Parathyroid adenoma (tissue), 2 donors: ENCODE results near the gene ZNF23.

Source experiments
- H2AFZ ChIP-seq: fragments of 300-600 bp; sonication (generic); one replicate; pipeline ENCODE4 v1.7.0; 2017; ENCODE audit warnings: antibody characterized with exemption, mild to moderate bottlenecking
- H3K27ac ChIP-seq: fragments of 300-600 bp; sonication (generic); one replicate; pipeline ENCODE4 v1.7.0; 2017
- H3K27me3 ChIP-seq: fragments of 300-600 bp; sonication (generic); one replicate; pipeline ENCODE4 v1.7.0; 2017; ENCODE audit warnings: low read length; ENCODE audit not compliant: control insufficient read depth, insufficient read depth
- H3K36me3 ChIP-seq: fragments of 300-600 bp; sonication (generic); one replicate; pipeline ENCODE4 v1.7.0; 2017; ENCODE audit warnings: low read length; ENCODE audit not compliant: control insufficient read depth, insufficient read depth
- H3K4me1 ChIP-seq: fragments of 300-600 bp; sonication (generic); one replicate; pipeline ENCODE4 v1.7.0; 2017; ENCODE audit warnings: control low read depth
- H3K4me2 ChIP-seq: fragments of 300-600 bp; sonication (generic); one replicate; pipeline ENCODE4 v1.7.0; 2017; ENCODE audit warnings: low read length
- H3K4me3 ChIP-seq: fragments of 300-600 bp; sonication (generic); one replicate; pipeline ENCODE4 v1.7.0; 2017; ENCODE audit warnings: low read depth, low read length
- H3K79me2 ChIP-seq: fragments of 300-600 bp; sonication (generic); one replicate; pipeline ENCODE4 v1.7.0; 2017; ENCODE audit warnings: control low read depth
- H3K9ac ChIP-seq: fragments of 300-600 bp; sonication (generic); one replicate; pipeline ENCODE4 v1.7.0; 2017; ENCODE audit warnings: mild to moderate bottlenecking
- H3K9me3 ChIP-seq: fragments of 300-600 bp; sonication (generic); one replicate; pipeline ENCODE4 v1.7.0; 2017; ENCODE audit warnings: low read length; ENCODE audit not compliant: control insufficient read depth
- TF ChIP-seq, protein P1 (sequence below): fragments of 300-600 bp; sonication (generic); IDR thresholded peaks from one replicate; pipeline ENCODE4 v1.7.0; 2017; ENCODE audit warnings: antibody characterized with exemption, mild to moderate bottlenecking
- donor health status: primary hyperparathyroidism.

The ZNF23 gene

GRCh38 chr16:71473891-71474290, 11.8 kb upstream of the ZNF23 start:
- Histone ChIP-seq H3K9ac (no peak overlapping the region), H3K9me3 (no peaks in the 10 kb centered on the region), H3K36me3 (no peaks in the 10 kb centered on the region), H2AFZ (no peak overlapping the region), H3K4me3 (no peak overlapping the region), H3K4me2 (no peak overlapping the region), H3K79me2 (no peaks in the 10 kb centered on the region), H3K27ac (no peak overlapping the region), H3K4me1 (no peaks in the 10 kb centered on the region), H3K27me3 (no peaks in the 10 kb centered on the region)
- TF ChIP-seq, protein P1, sequence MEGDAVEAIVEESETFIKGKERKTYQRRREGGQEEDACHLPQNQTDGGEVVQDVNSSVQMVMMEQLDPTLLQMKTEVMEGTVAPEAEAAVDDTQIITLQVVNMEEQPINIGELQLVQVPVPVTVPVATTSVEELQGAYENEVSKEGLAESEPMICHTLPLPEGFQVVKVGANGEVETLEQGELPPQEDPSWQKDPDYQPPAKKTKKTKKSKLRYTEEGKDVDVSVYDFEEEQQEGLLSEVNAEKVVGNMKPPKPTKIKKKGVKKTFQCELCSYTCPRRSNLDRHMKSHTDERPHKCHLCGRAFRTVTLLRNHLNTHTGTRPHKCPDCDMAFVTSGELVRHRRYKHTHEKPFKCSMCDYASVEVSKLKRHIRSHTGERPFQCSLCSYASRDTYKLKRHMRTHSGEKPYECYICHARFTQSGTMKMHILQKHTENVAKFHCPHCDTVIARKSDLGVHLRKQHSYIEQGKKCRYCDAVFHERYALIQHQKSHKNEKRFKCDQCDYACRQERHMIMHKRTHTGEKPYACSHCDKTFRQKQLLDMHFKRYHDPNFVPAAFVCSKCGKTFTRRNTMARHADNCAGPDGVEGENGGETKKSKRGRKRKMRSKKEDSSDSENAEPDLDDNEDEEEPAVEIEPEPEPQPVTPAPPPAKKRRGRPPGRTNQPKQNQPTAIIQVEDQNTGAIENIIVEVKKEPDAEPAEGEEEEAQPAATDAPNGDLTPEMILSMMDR: no peak

- Histone ChIP-seq H3K36me3 (no peaks in the 10 kb centered on the region), H2AFZ (no peak overlapping the region), H3K79me2 (no peaks in the 10 kb centered on the region)
Measured at GRCh38 chr16:71472931-71473330, 10.9 kb upstream of the ZNF23 start.

DNA sequence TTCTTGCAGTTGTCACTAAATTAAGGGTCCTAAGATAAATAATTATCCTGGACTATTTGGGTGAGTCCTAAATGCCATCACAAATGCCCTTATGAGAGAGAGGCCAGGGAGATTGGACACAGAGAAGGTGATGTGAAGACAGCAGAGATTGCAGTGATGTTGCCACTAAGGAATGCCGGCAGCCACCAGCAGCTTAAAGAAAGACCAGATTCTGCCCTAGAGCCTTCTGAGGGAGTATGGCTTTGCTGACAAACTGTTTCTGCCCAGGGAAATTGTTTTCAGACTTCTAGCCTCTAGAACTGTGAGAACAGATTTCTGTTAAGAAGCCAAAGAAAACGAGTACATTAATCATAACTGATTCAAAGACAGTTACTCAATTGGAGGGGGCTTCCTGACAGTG, 10.0 kb upstream of the ZNF23 start:
- Histone ChIP-seq H3K4me3 (no peak overlapping the region), H3K27ac (no peak overlapping the region), H3K9ac (no peak overlapping the region), H3K9me3 (no peaks in the 10 kb centered on the region), H2AFZ (no peak overlapping the region), H3K79me2 (no peaks in the 10 kb centered on the region), H3K4me1 (no peaks in the 10 kb centered on the region), H3K36me3 (no peaks in the 10 kb centered on the region), H3K4me2 (no peak overlapping the region), H3K27me3 (no peaks in the 10 kb centered on the region)
- TF ChIP-seq, protein P1: no peak

More at GRCh38 chr16:71472931-71473330, 10.9 kb upstream of the ZNF23 start:
- TF ChIP-seq, protein P1: no peak
- Histone ChIP-seq H3K4me2 (no peak overlapping the region), H3K27ac (no peak overlapping the region), H3K27me3 (no peaks in the 10 kb centered on the region), H3K9me3 (no peaks in the 10 kb centered on the region), H3K4me1 (no peaks in the 10 kb centered on the region), H3K9ac (no peak overlapping the region), H3K4me3 (no peak overlapping the region)

DNA sequence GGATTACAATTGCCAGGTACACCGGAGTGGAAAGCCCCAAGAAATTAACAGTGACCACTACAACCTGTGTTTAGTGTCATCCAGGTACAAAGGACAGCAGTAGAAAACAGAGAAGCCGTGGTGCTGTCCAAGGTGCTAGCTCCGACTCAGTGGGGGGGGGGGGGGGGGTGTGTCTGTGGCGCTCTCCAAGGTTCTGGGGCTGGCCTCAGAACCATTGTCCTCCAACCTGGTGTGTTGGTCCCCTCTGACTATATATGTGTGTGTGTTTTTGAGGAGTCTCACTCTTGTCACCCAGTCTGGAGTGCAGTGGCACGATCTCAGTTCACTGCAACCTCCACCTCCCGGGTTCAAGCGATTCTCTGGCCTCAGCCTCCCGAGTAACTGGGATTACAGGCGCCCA, 5.8 kb upstream of the ZNF23 start:
- no peak overlapping the region for H3K9ac ChIP-seq
- TF ChIP-seq, protein P1: no peak
- no peaks in the 10 kb centered on the region for H3K27me3 ChIP-seq
- no peak overlapping the region for H3K4me2 ChIP-seq
- H3K9me3 ChIP-seq: no peaks in the 10 kb centered on the region
- H3K4me1 ChIP-seq: peaks cover 3% of the 10 kb centered on the region
- H3K79me2 ChIP-seq: no peaks in the 10 kb centered on the region
- H3K36me3 ChIP-seq: no peaks in the 10 kb centered on the region
- H2AFZ ChIP-seq: no peak overlapping the region
- no peak overlapping the region for H3K4me3 ChIP-seq
- H3K27ac ChIP-seq: no peak overlapping the region

GRCh38 chr16:71464231-71464630, 2.2 kb upstream of the ZNF23 start:
- Histone ChIP-seq H3K79me2 (peaks cover 7% of the 10 kb centered on the region), H3K27me3 (no peaks in the 10 kb centered on the region), H3K4me2 (no peak overlapping the region), H3K4me1 (peaks cover 11% of the 10 kb centered on the region), H3K27ac (no peak overlapping the region), H3K36me3 (no peaks in the 10 kb centered on the region), H2AFZ (no peak overlapping the region), H3K9ac (no peak overlapping the region), H3K9me3 (no peaks in the 10 kb centered on the region), H3K4me3 (no peak overlapping the region)
- TF ChIP-seq, protein P1: no peak
